HG03442 (cell line): ENCODE data around the gene KCNJ1.

ENCODE experiments used
- ATAC-seq: cut with Tn5 transposase; IDR thresholded peaks from one replicate; pipeline ENCODE4 v1.9.1; 2021; ENCODE audit warnings: mild to moderate bottlenecking, moderate library complexity; ENCODE audit not compliant: unreplicated experiment

Gene KCNJ1

GRCh38 chr11:128902515-128903066 is 35.5 kb upstream of the KCNJ1 start:
- ATAC-seq, result no peak

- no peak for ATAC-seq
Measured at GRCh38 chr11:128901653-128902514, 34.8 kb upstream of the KCNJ1 start.

- ATAC-seq, result no peak
Measured at GRCh38 chr11:128900468-128900867, 33.4 kb upstream of the KCNJ1 start.

- ATAC-seq, result no peak
Measured at GRCh38 chr11:128898580-128899344, 31.7 kb upstream of the KCNJ1 start.

- ATAC-seq, result no peak
Measured at GRCh38 chr11:128897826-128898225, 30.7 kb upstream of the KCNJ1 start.

GRCh38 chr11:128896356-128896755 is 29.3 kb upstream of the KCNJ1 start:
- ATAC-seq, result no peak

GRCh38 chr11:128895526-128895925 is 28.4 kb upstream of the KCNJ1 start:
- ATAC-seq, result no peak

GRCh38 chr11:128894685-128895084 is 27.6 kb upstream of the KCNJ1 start:
- ATAC-seq, result no peak

- no peak for ATAC-seq
Measured at GRCh38 chr11:128894286-128894681, 27.2 kb upstream of the KCNJ1 start.

DNA sequence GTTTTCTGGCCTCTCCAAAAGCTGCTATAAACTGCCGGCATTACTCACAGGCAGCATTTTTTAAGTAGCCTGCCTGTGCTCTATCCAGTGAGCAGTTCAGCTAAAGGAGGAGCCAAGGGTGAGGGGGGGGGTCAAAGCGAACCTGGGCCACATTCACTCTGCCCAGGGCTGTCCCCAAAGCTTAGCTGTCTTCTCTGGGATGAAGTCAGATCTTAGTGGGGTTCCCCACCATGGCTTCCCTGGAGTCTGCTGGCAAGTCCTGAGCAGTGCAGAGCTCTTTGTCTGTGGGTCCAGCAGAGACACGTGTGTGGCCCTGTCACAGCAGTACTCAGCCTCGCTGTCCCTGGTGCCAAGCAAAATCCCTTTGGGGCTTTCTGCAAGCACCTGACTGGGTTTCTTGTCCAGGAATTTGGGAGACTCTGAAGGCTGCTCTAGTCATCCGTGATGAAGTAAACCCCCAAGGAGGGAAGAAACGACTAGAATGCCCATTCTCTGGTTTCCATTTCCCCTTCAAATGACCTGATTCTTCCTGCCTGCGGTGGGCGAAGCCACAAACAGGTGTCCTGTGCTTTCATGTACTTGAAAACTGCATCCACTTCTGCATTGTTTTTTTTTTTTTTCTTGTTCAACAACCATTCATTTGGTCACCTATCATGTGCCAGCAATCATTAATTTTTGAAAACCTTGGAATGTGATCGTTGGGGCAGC is 26.6 kb upstream of the KCNJ1 start:
- ATAC-seq, result peak; percentile 60

GRCh38 chr11:128892866-128893565 is 25.9 kb upstream of the KCNJ1 start:
- ATAC-seq, result no peak

DNA sequence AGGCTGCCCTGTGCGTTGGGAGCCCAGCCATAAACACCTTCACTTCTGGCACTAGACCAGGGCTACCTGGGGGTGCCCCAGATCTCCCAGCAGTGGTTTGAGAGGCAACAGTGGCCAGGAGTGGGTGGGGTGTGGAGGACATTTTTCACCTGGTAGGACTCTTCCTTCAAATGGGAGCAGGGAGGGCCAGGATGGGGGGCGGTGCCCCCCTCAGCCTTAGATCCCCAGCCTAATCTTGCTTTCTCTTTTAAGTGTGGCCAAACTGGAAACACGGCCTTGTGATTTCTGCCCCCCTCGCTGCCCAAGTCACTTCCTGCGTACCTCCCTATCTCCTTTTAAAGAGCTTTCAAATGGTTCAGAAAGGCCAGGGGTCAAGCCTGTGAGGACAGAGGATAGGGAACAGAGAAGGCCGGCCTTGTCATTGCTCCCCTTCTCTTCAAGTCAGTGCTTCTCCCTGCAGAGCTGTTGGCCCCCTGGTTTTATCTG is 24.9 kb upstream of the KCNJ1 start:
- ATAC-seq, result no peak

DNA sequence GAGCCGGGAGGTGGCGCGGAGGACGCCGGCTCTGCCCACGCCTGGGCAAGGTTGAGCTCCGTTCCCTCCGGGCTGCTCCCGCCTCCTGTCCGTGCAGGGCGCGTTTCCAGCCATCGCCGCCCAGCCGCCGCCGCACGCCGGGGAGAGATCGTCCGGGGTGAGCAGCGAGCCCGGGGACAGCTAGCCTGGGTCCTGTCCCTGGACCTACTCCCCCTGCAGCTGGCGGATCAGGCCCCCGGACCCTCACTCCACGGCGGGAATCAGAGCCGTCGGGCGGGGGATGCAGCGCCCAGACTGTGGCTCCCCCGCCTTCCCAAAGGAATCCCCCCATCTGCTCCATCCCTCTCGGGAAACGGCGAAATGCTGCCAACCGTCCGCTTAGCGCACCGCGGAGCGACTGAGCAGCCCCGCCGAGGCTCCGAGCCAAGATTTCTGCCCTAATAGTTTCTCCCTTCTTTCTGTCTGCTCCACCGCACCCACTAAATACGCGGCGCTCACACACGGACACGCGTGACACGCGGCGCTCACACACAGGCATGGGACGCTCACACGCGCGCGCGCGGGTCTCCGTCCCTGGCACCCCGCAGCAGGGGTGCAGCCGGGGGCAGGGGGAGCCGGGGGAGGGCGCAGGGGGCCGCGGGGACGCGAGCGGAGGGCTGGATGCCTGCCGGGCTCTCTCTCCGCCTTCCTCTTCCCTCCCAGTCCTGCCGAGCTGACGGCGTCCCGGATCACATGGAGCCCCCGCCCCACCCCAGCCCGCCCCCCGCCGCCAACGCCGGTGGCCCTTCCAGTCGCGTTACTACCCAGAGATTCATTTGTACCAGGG is 23.7 kb upstream of the KCNJ1 start, which contains the start of gene KCNJ5:
Gene KCNJ5 (plus strand): TSS at position 814 of the 826 bp plus-strand sequence. CDS start 19,918 bp downstream, outside the sequence.
- ATAC-seq, result no peak

DNA sequence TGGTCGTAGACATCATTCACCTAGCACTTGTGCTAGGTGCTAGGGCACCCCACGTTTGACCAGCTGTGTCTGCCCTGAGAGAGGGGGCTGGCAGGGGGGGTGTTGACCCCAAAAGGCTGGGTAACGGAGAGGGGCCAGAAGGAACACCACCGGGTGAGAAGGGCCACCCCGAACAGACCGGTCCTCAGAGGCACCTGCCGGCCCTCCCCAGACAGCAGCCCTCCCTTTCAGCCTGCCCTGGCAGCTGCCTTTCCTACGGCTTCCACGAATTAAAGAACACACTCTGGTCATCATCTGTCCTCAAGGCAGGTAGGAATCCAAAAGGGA is 23.1 kb upstream of the KCNJ1 start:
- ATAC-seq, result no peak

DNA sequence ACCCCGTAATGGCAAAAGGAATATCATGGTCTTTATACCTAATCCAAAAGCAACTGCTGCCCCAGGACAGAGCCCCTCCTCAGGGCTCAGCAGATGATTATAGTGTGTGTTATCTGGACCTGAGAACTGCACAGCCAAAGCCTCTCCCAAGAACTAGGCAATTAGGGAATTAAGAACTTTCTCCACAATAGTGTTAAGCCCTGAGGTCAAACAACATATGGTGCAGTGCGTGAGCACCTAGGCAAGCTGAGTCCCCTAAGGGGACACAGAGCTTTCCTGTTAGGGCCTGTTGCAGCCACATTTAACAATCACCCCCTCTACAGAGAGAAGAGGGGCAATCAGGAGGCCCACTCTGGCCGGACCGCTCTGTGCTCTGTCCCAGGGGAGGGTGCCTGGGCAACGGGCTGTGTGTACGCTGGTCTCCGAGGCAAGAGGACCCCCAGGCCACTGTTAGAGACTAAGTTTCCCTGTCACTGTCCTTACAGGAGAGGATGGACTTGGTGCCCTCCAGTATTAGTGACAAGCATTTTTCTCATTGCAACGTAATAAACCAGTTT is 22.6 kb upstream of the KCNJ1 start:
- no peak for ATAC-seq

- ATAC-seq, result no peak
Measured at GRCh38 chr11:128888034-128888985, 21.2 kb upstream of the KCNJ1 start.

GRCh38 chr11:128886406-128887124 is 19.5 kb upstream of the KCNJ1 start:
- no peak for ATAC-seq
